H9 (cell line): ENCODE data around the gene METTL26. TPM values are rescaled to one million over a fixed set of nuclear protein-coding genes. Genes with fewer than 3 reads are reported as not detected.

Experiments used
- DNase-seq: peaks from one replicate; pipeline ENCODE4 v3.0.0-alpha.2; 2017
- H2AFZ ChIP-seq: one replicate; pipeline ENCODE4 v1.6.1; 2013; ENCODE audit warnings: mild to moderate bottlenecking, low read length, control low read depth, moderate library complexity
- H2AK5ac ChIP-seq: 2 replicates; pipeline ENCODE4 v1.6.1; 2013; ENCODE audit warnings: low read length, control low read depth, mixed read lengths; ENCODE audit not compliant: insufficient read length
- H2BK120ac ChIP-seq: one replicate; pipeline ENCODE4 v1.6.1; 2013; ENCODE audit warnings: low read depth, mild to moderate bottlenecking, low read length, control low read depth, inconsistent platforms; ENCODE audit not compliant: poor library complexity, severe bottlenecking
- H2BK12ac ChIP-seq: 2 replicates; pipeline ENCODE4 v1.6.1; 2013; ENCODE audit warnings: low read length, control low read depth, mixed read lengths, low read depth; ENCODE audit not compliant: insufficient read length
- H2BK15ac ChIP-seq: 2 replicates; pipeline ENCODE4 v1.6.1; 2013; ENCODE audit warnings: low read depth, low read length, control low read depth
- H2BK20ac ChIP-seq: one replicate; pipeline ENCODE4 v1.6.1; 2013; ENCODE audit warnings: low read depth, mild to moderate bottlenecking, low read length, control low read depth, inconsistent platforms; ENCODE audit not compliant: poor library complexity, severe bottlenecking
- H2BK5ac ChIP-seq: 2 replicates; pipeline ENCODE4 v1.6.1; 2013; ENCODE audit warnings: low read length, control low read depth, mixed read lengths; ENCODE audit not compliant: insufficient read length
- H3K14ac ChIP-seq: 2 replicates; pipeline ENCODE4 v1.6.1; 2013; ENCODE audit warnings: low read length, control low read depth; ENCODE audit not compliant: insufficient read depth
- H3K18ac ChIP-seq: 2 replicates; pipeline ENCODE4 v1.6.1; 2013; ENCODE audit warnings: low read depth, mild to moderate bottlenecking, mixed read lengths, low read length, control low read depth; ENCODE audit not compliant: insufficient read length
- H3K23ac ChIP-seq: 2 replicates; pipeline ENCODE4 v1.6.1; 2013; ENCODE audit warnings: low read length, control low read depth, mixed read lengths, low read depth; ENCODE audit not compliant: insufficient read length
- H3K23me2 ChIP-seq: 2 replicates; pipeline ENCODE4 v1.6.1; 2013; ENCODE audit warnings: low read depth, mild to moderate bottlenecking, mixed read lengths, low read length, control low read depth; ENCODE audit not compliant: insufficient read length, poor library complexity, severe bottlenecking
- H3K27ac ChIP-seq: 2 replicates; pipeline ENCODE4 v1.5.1; 2013; ENCODE audit warnings: low read length, control low read depth, mixed read lengths, low read depth; ENCODE audit not compliant: insufficient read length
- H3K27me3 ChIP-seq: 2 replicates; pipeline ENCODE4 v1.6.1; 2013; ENCODE audit warnings: low read length, control low read depth, inconsistent platforms; ENCODE audit not compliant: insufficient read depth
- H3K4ac ChIP-seq: 2 replicates; pipeline ENCODE4 v1.6.1; 2013; ENCODE audit warnings: low read depth, mild to moderate bottlenecking, control low read depth, inconsistent platforms, low read length, moderate library complexity
- H3K4me1 ChIP-seq: 2 replicates; pipeline ENCODE4 v1.6.1; 2013; ENCODE audit warnings: low read length, control low read depth, inconsistent platforms; ENCODE audit not compliant: insufficient read depth
- H3K4me2 ChIP-seq: 2 replicates; pipeline ENCODE4 v1.6.1; 2013; ENCODE audit warnings: low read length, control low read depth, mixed read lengths; ENCODE audit not compliant: insufficient read length, insufficient read depth
- H3K56ac ChIP-seq: 2 replicates; pipeline ENCODE4 v1.6.1; 2013; ENCODE audit warnings: low read depth, mild to moderate bottlenecking, mixed read lengths, low read length, control low read depth; ENCODE audit not compliant: insufficient read length
- H3K79me1 ChIP-seq: 2 replicates; pipeline ENCODE4 v1.6.1; 2013; ENCODE audit warnings: low read depth, mild to moderate bottlenecking, moderate library complexity, low read length, control low read depth, inconsistent platforms; ENCODE audit not compliant: insufficient read depth, poor library complexity, severe bottlenecking
- H3K79me2 ChIP-seq: 2 replicates; pipeline ENCODE4 v1.6.1; 2013; ENCODE audit warnings: low read length, control low read depth, inconsistent platforms; ENCODE audit not compliant: insufficient read depth
- H3K9ac ChIP-seq: 2 replicates; pipeline ENCODE4 v1.6.1; 2013; ENCODE audit warnings: low read length, control low read depth, mixed read lengths; ENCODE audit not compliant: insufficient read length; ENCODE audit errors: extremely low read depth
- H3K9me3 ChIP-seq: one replicate; pipeline ENCODE4 v1.6.1; 2013; ENCODE audit warnings: low read depth, low read length, inconsistent platforms; ENCODE audit not compliant: control insufficient read depth
- H3T11ph ChIP-seq: one replicate; pipeline ENCODE4 v1.6.1; 2013; ENCODE audit warnings: mild to moderate bottlenecking, low read length, control low read depth, inconsistent platforms
- H4K20me1 ChIP-seq: one replicate; pipeline ENCODE4 v1.6.1; 2013; ENCODE audit not compliant: control insufficient read depth, insufficient read length, insufficient read depth
- H4K5ac ChIP-seq: 2 replicates; pipeline ENCODE4 v1.6.1; 2013; ENCODE audit warnings: low read depth, mild to moderate bottlenecking, mixed read lengths, low read length, control low read depth; ENCODE audit not compliant: insufficient read length
- H4K8ac ChIP-seq: replicated peaks from 2 replicates; pipeline ENCODE4 v1.6.1; 2013; ENCODE audit warnings: low read length, control low read depth, mixed read lengths, low read depth; ENCODE audit not compliant: insufficient read length
- H4K91ac ChIP-seq: 2 replicates; pipeline ENCODE4 v1.6.1; 2013; ENCODE audit warnings: low read depth, mild to moderate bottlenecking, moderate library complexity, mixed read lengths, low read length, control low read depth; ENCODE audit not compliant: insufficient read length
- H3K27ac Mint-ChIP-seq, 3 experiments: 2 replicates in 2 of 3; 3 replicates in 1 of 3; pipeline ENCODE4 v1.8.0; 2020 to 2021; ENCODE audit warnings: mixed read lengths in 3 of 3, mild to moderate bottlenecking in 1 of 3, moderate library complexity in 1 of 3
- H3K27me3 Mint-ChIP-seq: 2 replicates; pipeline ENCODE4 v1.8.0; 2021; ENCODE audit warnings: low read depth, mild to moderate bottlenecking, moderate library complexity, mixed read lengths
- H3K36me3 Mint-ChIP-seq, 3 experiments: 2 replicates in 2 of 3; 3 replicates in 1 of 3; pipeline ENCODE4 v1.8.0; 2020 to 2021; ENCODE audit warnings: low read depth in 3 of 3, mixed read lengths in 3 of 3; ENCODE audit not compliant: insufficient read depth in 1 of 3
- H3K4me1 Mint-ChIP-seq, 2 experiments: 2 replicates each; pipeline ENCODE4 v1.8.0; 2020; ENCODE audit warnings: mixed read lengths in 2 of 2
- H3K4me3 Mint-ChIP-seq, 2 experiments: 2 replicates in 1 of 2; 3 replicates in 1 of 2; pipeline ENCODE4 v1.8.0; 2020 to 2021; ENCODE audit warnings: mild to moderate bottlenecking in 2 of 2, mixed read lengths in 2 of 2, moderate library complexity in 1 of 2
- H3K9me3 Mint-ChIP-seq, 2 experiments: 2 replicates in 1 of 2; 3 replicates in 1 of 2; pipeline ENCODE4 v1.8.0; 2020; ENCODE audit warnings: mild to moderate bottlenecking in 2 of 2, mixed read lengths in 2 of 2, moderate library complexity in 1 of 2
- CTCF ChIP-seq: fragments of 200-600 bp; sonication (generic); conservative IDR thresholded peaks from 3 replicates; pipeline ENCODE4 v1.8.0; 2021; ENCODE audit warnings: antibody characterized with exemption, mild to moderate bottlenecking
- WGBS: extraction: QIAGEN DNeasy Blood & Tissue Kit; methylation state at CpG from one replicate; pipeline ENCODE4 v1.1.7; 2013; ENCODE audit warnings: missing lambda C conversion rate, low lambda C conversion rate, mixed read lengths; ENCODE audit not compliant: insufficient read length; ENCODE audit errors: extremely low coverage; 5-methylcytosine and 5-hydroxymethylcytosine counted together
- total RNA-seq: library from RNA; stranded (reverse); gene quantifications from 2 replicates; pipeline ENCODE4 v1.2.1, GENCODE V29; 2021

METTL26 gene
- total RNA-seq, 1 experiment from 2014 or later, result 108 TPM

- no peaks in the 10 kb centered on the region for H3K27me3 ChIP-seq
- H2BK120ac ChIP-seq, result no peak overlapping the region
- no peak overlapping the region for H3T11ph ChIP-seq
- H3K27ac Mint-ChIP-seq, result no peak overlapping the region
- H3K79me1 ChIP-seq, result no peaks in the 10 kb centered on the region
- H3K4ac ChIP-seq, result no peak overlapping the region
- no peaks in the 10 kb centered on the region for H3K9me3 Mint-ChIP-seq
- peaks cover 13 to 16% of the 10 kb centered on the region in 2 experiments for H3K4me1 Mint-ChIP-seq
- H4K20me1 ChIP-seq, result no peaks in the 10 kb centered on the region
- no CpG with 5 or more reads among the region's 19 CpGs for WGBS
- no peaks in the 10 kb centered on the region for H3K9me3 ChIP-seq
- no peak overlapping the region for H3K27ac ChIP-seq
- no peak overlapping the region for H2BK15ac ChIP-seq
- H4K91ac ChIP-seq, result no peak overlapping the region
- H2BK5ac ChIP-seq, result no peak overlapping the region
- no peak overlapping the region for H2AFZ ChIP-seq
- H2BK12ac ChIP-seq, result no peak overlapping the region
- peaks cover 3% of the 10 kb centered on the region; the same call in 1 of the 2 replicates for H3K27me3 Mint-ChIP-seq
- no peak overlapping the region for H3K14ac ChIP-seq
- no peaks in the 10 kb centered on the region; the same call in 1 of the 2 replicates for H3K79me2 ChIP-seq
- no peak overlapping the region for H3K56ac ChIP-seq
- H4K8ac ChIP-seq, result no peak overlapping the region
- no peaks in the 10 kb centered on the region for H3K4me1 ChIP-seq
- no peak overlapping the region for H3K23ac ChIP-seq
- H3K23me2 ChIP-seq, result peaks cover 6% of the 10 kb centered on the region
- no peak overlapping the region for H2AK5ac ChIP-seq
- no peak for TF ChIP-seq CTCF
- H3K9ac ChIP-seq, result no peak overlapping the region
- peaks cover 11 to 27% (median 27%) of the 10 kb centered on the region in 3 experiments; a peak in 6 of 7 replicates for H3K36me3 Mint-ChIP-seq
- no peak overlapping the region for H3K4me2 ChIP-seq
- H2BK20ac ChIP-seq, result no peak overlapping the region
- no peak for DNase-seq
- no peak overlapping the region for H3K18ac ChIP-seq
- no peak overlapping the region for H3K4me3 Mint-ChIP-seq
- no peak overlapping the region for H4K5ac ChIP-seq
These were observed 36.3 kb upstream of the METTL26 start for GRCh38 chr16:672371-672770.
